Measurements from ENCODE around the gene RIC3. TPM values are rescaled to one million over a fixed set of nuclear protein-coding genes. Genes with fewer than 3 reads are reported as not detected.
"Not testable (repeated sequence)": the region's sequence is repeated elsewhere in the genome, so short reads cannot be mapped to it uniquely, and the experiment has no call there.

RIC3 gene
- total RNA-seq, 1 experiment from 2014 or later, result 0.38 TPM

DNA sequence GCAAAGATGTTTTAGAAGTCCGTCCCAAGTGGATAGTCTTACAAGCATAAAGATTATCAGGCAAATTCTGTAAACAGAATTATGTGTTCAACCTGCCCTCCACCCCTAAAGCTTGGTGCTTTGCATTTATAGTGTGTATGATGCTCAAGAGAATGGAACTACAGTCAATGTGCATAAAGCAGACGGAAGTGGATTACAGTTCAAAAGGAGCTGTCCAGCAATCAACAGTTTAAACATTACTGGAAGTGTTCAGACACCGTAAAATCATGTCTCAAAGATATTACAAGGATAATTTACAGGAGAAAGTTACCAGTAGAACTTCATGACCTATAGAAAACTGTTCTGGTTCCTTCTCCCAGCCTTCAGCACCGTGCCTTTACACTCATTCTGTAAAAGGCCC, 1.0 kb downstream of the RIC3 start:
- no peak for DNase-seq
- intact Hi-C loops (cut with micrococcal nuclease; ENCODE audit: unreplicated experiment), result no loop called here
- Mint-ChIP-seq H3K4me3 (ENCODE audit: low read depth, unreplicated experiment) (no peak overlapping the region), H3K4me1 (ENCODE audit: low read depth, unreplicated experiment) (no peaks in the 10 kb centered on the region), H3K36me3 (ENCODE audit: insufficient read depth, unreplicated experiment) (no peaks in the 10 kb centered on the region), H3K27me3 (ENCODE audit: unreplicated experiment) (peaks cover 49% of the 10 kb centered on the region), H3K27ac (ENCODE audit: unreplicated experiment) (no peak overlapping the region), H3K9me3 (ENCODE audit: low read depth, unreplicated experiment) (no peaks in the 10 kb centered on the region)
- BruUV-seq (replicated peaks), result no TSS peak
- CTCF ChIA-PET, result no interaction called here
- TF ChIP-seq, protein P1, sequence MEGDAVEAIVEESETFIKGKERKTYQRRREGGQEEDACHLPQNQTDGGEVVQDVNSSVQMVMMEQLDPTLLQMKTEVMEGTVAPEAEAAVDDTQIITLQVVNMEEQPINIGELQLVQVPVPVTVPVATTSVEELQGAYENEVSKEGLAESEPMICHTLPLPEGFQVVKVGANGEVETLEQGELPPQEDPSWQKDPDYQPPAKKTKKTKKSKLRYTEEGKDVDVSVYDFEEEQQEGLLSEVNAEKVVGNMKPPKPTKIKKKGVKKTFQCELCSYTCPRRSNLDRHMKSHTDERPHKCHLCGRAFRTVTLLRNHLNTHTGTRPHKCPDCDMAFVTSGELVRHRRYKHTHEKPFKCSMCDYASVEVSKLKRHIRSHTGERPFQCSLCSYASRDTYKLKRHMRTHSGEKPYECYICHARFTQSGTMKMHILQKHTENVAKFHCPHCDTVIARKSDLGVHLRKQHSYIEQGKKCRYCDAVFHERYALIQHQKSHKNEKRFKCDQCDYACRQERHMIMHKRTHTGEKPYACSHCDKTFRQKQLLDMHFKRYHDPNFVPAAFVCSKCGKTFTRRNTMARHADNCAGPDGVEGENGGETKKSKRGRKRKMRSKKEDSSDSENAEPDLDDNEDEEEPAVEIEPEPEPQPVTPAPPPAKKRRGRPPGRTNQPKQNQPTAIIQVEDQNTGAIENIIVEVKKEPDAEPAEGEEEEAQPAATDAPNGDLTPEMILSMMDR (IDR thresholded peaks at IDR 0.05; ENCODE audit: unreplicated experiment), result no peak

DNA sequence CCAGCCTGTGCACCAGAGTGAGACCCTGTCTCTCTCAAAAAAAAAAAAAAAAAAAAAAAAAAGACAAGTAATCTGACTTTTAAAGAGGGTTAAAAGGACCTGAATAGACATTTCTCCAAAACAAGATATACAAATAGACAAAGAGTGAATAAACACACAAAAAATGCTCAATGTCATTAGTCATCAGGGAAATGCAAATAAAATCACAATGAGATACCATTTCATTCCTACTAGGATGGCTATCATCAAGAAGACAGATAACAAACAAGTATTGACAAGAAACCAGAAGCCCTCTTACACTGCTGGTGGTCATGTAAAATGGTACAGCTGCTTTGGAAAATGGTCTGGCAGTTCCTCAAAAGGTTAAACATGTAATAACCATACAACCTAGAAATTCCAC, 4.1 kb downstream of the RIC3 start:
- DNase-seq, result no peak
- intact Hi-C loops (cut with micrococcal nuclease; ENCODE audit: unreplicated experiment), result no loop called here
- no TSS peak for BruUV-seq (replicated peaks)
- no peaks in the 10 kb centered on the region for H3K4me1 Mint-ChIP-seq (ENCODE audit: low read depth, unreplicated experiment)
- CTCF ChIA-PET, result interaction anchor here (0.7 kb wide), 1 partner anchor 387 kb away, joined by 4 read pairs; no protein-coding TSS in a partner anchor
- H3K27ac Mint-ChIP-seq (ENCODE audit: unreplicated experiment), result no peak overlapping the region
- no peaks in the 10 kb centered on the region for H3K9me3 Mint-ChIP-seq (ENCODE audit: low read depth, unreplicated experiment)
- no peak overlapping the region for H3K4me3 Mint-ChIP-seq (ENCODE audit: low read depth, unreplicated experiment)
- H3K36me3 Mint-ChIP-seq (ENCODE audit: insufficient read depth, unreplicated experiment), result no peaks in the 10 kb centered on the region
- TF ChIP-seq, protein P1 (IDR thresholded peaks at IDR 0.05; ENCODE audit: unreplicated experiment), result no peak
- peaks cover 57% of the 10 kb centered on the region for H3K27me3 Mint-ChIP-seq (ENCODE audit: unreplicated experiment)

DNA sequence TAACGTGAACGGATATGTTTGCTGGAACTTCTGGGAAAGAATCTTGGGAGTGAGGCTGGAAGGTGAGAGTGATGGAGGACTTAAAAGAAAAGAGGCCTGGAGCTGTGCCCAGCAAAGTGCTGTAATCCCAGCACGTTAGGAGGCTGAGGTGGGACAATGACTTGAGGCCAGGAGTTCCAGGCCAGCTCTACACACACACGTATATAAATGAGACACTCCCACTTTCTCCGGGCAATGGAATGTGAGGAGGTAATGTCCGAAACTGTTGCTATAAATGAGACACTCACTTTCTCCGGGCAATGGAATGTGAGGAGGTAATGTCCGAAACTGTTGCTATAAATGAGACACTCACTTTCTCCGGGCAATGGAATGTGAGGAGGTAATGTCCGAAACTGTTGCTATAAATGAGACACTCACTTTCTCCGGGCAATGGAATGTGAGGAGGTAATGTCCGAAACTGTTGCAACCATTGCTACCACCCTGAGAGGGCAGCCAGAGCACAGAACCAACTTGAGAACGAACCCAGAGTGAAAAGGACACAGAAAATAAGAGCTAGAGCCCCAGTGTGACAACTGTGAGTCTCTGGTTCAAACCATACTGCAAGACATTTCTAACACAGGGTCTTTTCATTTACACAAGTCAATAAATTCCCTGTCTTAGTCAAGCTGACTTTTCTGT, 7.1 kb downstream of the RIC3 start:
- H3K4me1 Mint-ChIP-seq (ENCODE audit: low read depth, unreplicated experiment); H3K27ac Mint-ChIP-seq (ENCODE audit: unreplicated experiment); H3K4me3 Mint-ChIP-seq (ENCODE audit: low read depth, unreplicated experiment); BruUV-seq (replicated peaks); intact Hi-C loops (cut with micrococcal nuclease; ENCODE audit: unreplicated experiment); DNase-seq; CTCF ChIA-PET; H3K36me3 Mint-ChIP-seq (ENCODE audit: insufficient read depth, unreplicated experiment); H3K9me3 Mint-ChIP-seq (ENCODE audit: low read depth, unreplicated experiment): not testable (repeated sequence)
- peaks cover 32% of the 10 kb centered on the region for H3K27me3 Mint-ChIP-seq (ENCODE audit: unreplicated experiment)

- no peak for DNase-seq
- CTCF ChIA-PET, result no interaction called here
- Mint-ChIP-seq H3K4me3 (ENCODE audit: low read depth, unreplicated experiment) (no peak overlapping the region), H3K4me1 (ENCODE audit: low read depth, unreplicated experiment) (no peaks in the 10 kb centered on the region), H3K9me3 (ENCODE audit: low read depth, unreplicated experiment) (no peaks in the 10 kb centered on the region), H3K36me3 (ENCODE audit: insufficient read depth, unreplicated experiment) (no peaks in the 10 kb centered on the region), H3K27me3 (ENCODE audit: unreplicated experiment) (peaks cover 43% of the 10 kb centered on the region), H3K27ac (ENCODE audit: unreplicated experiment) (no peak overlapping the region)
- BruUV-seq (replicated peaks), result no TSS peak
- TF ChIP-seq, protein P1 (IDR thresholded peaks at IDR 0.05; ENCODE audit: unreplicated experiment), result no peak
- intact Hi-C loops (cut with micrococcal nuclease; ENCODE audit: unreplicated experiment), result no loop called here
These were observed 11.9 kb downstream of the RIC3 start for GRCh38 chr11:8156877-8157276.

GRCh38 chr11:8149726-8150125, 19.1 kb downstream of the RIC3 start:
- CTCF ChIA-PET, result no interaction called here
- Mint-ChIP-seq H3K27me3 (ENCODE audit: unreplicated experiment) (peaks cover 14% of the 10 kb centered on the region), H3K4me1 (ENCODE audit: low read depth, unreplicated experiment) (no peaks in the 10 kb centered on the region), H3K4me3 (ENCODE audit: low read depth, unreplicated experiment) (no peak overlapping the region), H3K36me3 (ENCODE audit: insufficient read depth, unreplicated experiment) (no peaks in the 10 kb centered on the region), H3K27ac (ENCODE audit: unreplicated experiment) (no peak overlapping the region), H3K9me3 (ENCODE audit: low read depth, unreplicated experiment) (no peaks in the 10 kb centered on the region)
- no TSS peak for BruUV-seq (replicated peaks)
- no peak for DNase-seq
- intact Hi-C loops (cut with micrococcal nuclease; ENCODE audit: unreplicated experiment), result no loop called here
- TF ChIP-seq, protein P1 (IDR thresholded peaks at IDR 0.05; ENCODE audit: unreplicated experiment), result no peak
